HepG2 (cell line): ENCODE measurements around the gene CRABP1. TPM values are rescaled to one million over a fixed set of nuclear protein-coding genes. Genes with fewer than 3 reads are reported as not detected.

Source experiments
- ATAC-seq: fragments of 200-7000 bp; cut with Tn5 transposase; 3 replicates; pipeline ENCODE4 v1.9.1; 2020; ENCODE audit warnings: mild to moderate bottlenecking, moderate library complexity
- BruUV-seq: library from RNA; stranded (reverse); fragments of 400-500 nt; replicated peaks from 2 replicates; lab custom pipeline; 2021; lab: Mats Ljungman, UMichigan
- CTCF ChIA-PET: fragments of 300-600 bp; formaldehyde crosslinking; extraction: SDS; loops from one replicate; lab custom pipeline; 2021; ENCODE audit warnings: low total read pairs, inconsistent platforms, low intra/inter-chr PET ratio; lab: Yijun Ruan, JAX
- POLR2A ChIA-PET: fragments of 350-600 bp; sonication (Branson Sonifier 250); formaldehyde crosslinking; loops from one replicate; lab custom pipeline; 2020; ENCODE audit warnings: antibody characterized with exemption, inconsistent platforms; lab: Yijun Ruan, JAX
- DNase-seq: peaks from one replicate; pipeline ENCODE4 v3.0.0-alpha.2; 2015; ENCODE audit warnings: low spot score
- FAIRE-seq: peaks from 3 replicates; lab custom pipeline; 2011; peaks lifted over from hg19 to GRCh38; lab: Jason Lieb, UNC
- H2AFZ ChIP-seq: one replicate; pipeline ENCODE4 v1.6.1; 2011; ENCODE audit warnings: low read length, inconsistent platforms
- H3K27ac ChIP-seq: fragments of 300-600 bp; 3 replicates; pipeline ENCODE4 v1.8.0; 2011; ENCODE audit warnings: mixed run types, mild to moderate bottlenecking, mixed read lengths, low read length, inconsistent platforms; ENCODE audit not compliant: insufficient read depth; ENCODE audit errors: extremely low read length
- H3K27me3 ChIP-seq, 2 experiments: fragments of 200-600 bp in 1 of 2; 2 replicates in 1 of 2; 3 replicates in 1 of 2; pipeline versions ENCODE4 v1.6.0 to v1.8.0; 2011; ENCODE audit warnings: low read length in 2 of 2, mild to moderate bottlenecking in 2 of 2, moderate library complexity in 2 of 2, inconsistent platforms in 1 of 2; ENCODE audit not compliant: insufficient read depth in 2 of 2, control insufficient read depth in 1 of 2
- H3K36me3 ChIP-seq, 2 experiments: fragments of 200-600 bp in 1 of 2; replicated peaks in 1 of 2; 2 replicates in 1 of 2; 3 replicates in 1 of 2; pipeline versions ENCODE4 v1.5.1 to v1.8.0; 2011; ENCODE audit warnings: low read length in 2 of 2, inconsistent platforms in 1 of 2; ENCODE audit not compliant: insufficient read depth in 2 of 2, control insufficient read depth in 1 of 2
- H3K4me1 ChIP-seq: 2 replicates; pipeline ENCODE4 v1.5.1; 2012; ENCODE audit warnings: low read length, inconsistent platforms; ENCODE audit not compliant: insufficient read depth
- H3K4me2 ChIP-seq: 2 replicates; pipeline ENCODE4 v1.6.0; 2011; ENCODE audit warnings: low read depth, low read length, inconsistent platforms
- H3K4me3 ChIP-seq, 3 experiments: fragments of 200-600 bp in 1 of 3; sonication (generic), shearing (Covaris generic) in 1 of 3; replicated peaks in 1 of 3; 2 replicates each; pipeline ENCODE4 v1.5.1; 2011 to 2016; ENCODE audit warnings: low read length in 3 of 3, inconsistent platforms in 2 of 3, low read depth in 2 of 3, mild to moderate bottlenecking in 2 of 3, control low read depth in 1 of 3, mixed read lengths in 1 of 3; ENCODE audit not compliant: insufficient read depth in 1 of 3
- H3K79me2 ChIP-seq: one replicate; pipeline ENCODE4 v1.6.1; 2011; ENCODE audit warnings: low read length, inconsistent platforms; ENCODE audit not compliant: insufficient read depth
- H3K9ac ChIP-seq: 2 replicates; pipeline ENCODE4 v1.6.0; 2011; ENCODE audit warnings: mild to moderate bottlenecking, low read depth, low read length, inconsistent platforms; ENCODE audit not compliant: insufficient read depth
- H3K9me3 ChIP-seq: 2 replicates; pipeline ENCODE4 v1.5.1; 2012; ENCODE audit warnings: mild to moderate bottlenecking, low read length
- H4K20me1 ChIP-seq: 2 replicates; pipeline ENCODE4 v1.6.0; 2011; ENCODE audit warnings: inconsistent platforms, mild to moderate bottlenecking, low read length, moderate library complexity; ENCODE audit not compliant: insufficient read depth
- KLF15 ChIP-seq: sonication (generic); formaldehyde crosslinking; IDR thresholded peaks from 2 replicates; pipeline ENCODE4 v1.8.1; 2023; ENCODE audit warnings: borderline replicate concordance, mild to moderate bottlenecking, inconsistent platforms, missing genetic modification reagents, mixed read lengths
- MNT ChIP-seq: fragments of 450-650 bp; IDR thresholded peaks from 2 replicates; pipeline ENCODE4 v1.6.1; 2016
- ZNF335 ChIP-seq: sonication (generic); formaldehyde crosslinking; IDR thresholded peaks from 2 replicates; pipeline ENCODE4 v1.4.0; 2020; ENCODE audit warnings: missing genetic modification reagents
- ZNF768 ChIP-seq: sonication (generic); formaldehyde crosslinking; IDR thresholded peaks from 2 replicates; pipeline ENCODE4 v1.4.0; 2020; ENCODE audit warnings: missing genetic modification reagents
- WGBS: methylation state at CpG from one replicate; pipeline ENCODE4 v1.1.6; 2017; ENCODE audit warnings: low lambda C conversion rate; 5-methylcytosine and 5-hydroxymethylcytosine counted together
- in situ Hi-C: cut with HindIII; loops from 2 replicates; pipeline ENCODE4 v1.10.0; 2017; ENCODE audit warnings: low pct_unique_long_range_greater_than_20kb; ENCODE audit not compliant: extremely low pct_ligation_motif_present
- intact Hi-C: fragments of 100-400 bp; cut with micrococcal nuclease; formaldehyde crosslinking; loops from one replicate; pipeline ENCODE4 v1.10.0; 2022; ENCODE audit not compliant: unreplicated experiment
- polyA plus RNA-seq, 8 experiments: library from polyadenylated mRNA; depleted of rRNA in 3 of 8; stranded (reverse) in 7 of 8; unstranded in 1 of 8; fragments of >200 nt; fragmentation: Illumina TruSeq in 4 of 8; extraction: Trizol in 4 of 8; gene quantifications; 2 replicates each; pipeline versions ENCODE4 v1.2.1 to v1.2.3, GENCODE V29; 2011 to 2016; ENCODE audit warnings: low read depth in 4 of 8, missing spikeins in 1 of 8, mixed read lengths in 1 of 8; ENCODE audit not compliant: insufficient read depth in 1 of 8
- total RNA-seq, 5 experiments: library from RNA; depleted of rRNA; stranded (reverse); fragments of >200 nt; fragmentation: Illumina TruSeq; extraction: Trizol; gene quantifications; 2 replicates each; pipeline ENCODE4 v1.2.3, GENCODE V29; 2016; ENCODE audit warnings: low read depth in 1 of 5

Gene CRABP1
- total and polyA plus RNA-seq, 2 of the 13 experiments (the other 11 are each of a cell fraction or from before 2014, with no cell fraction given), result not detected

- Histone ChIP-seq H3K36me3 (no peaks in the 10 kb centered on the region), H3K9me3 (no peaks in the 10 kb centered on the region), H3K27me3 (peaks cover 2 to 24% of the 10 kb centered on the region in 2 experiments; a peak in 2 of 5 replicates), H2AFZ (no peak overlapping the region), H3K27ac (no peak overlapping the region), H3K4me1 (0 out of 2 replicates have a peak, but pooled peaks cover 6% of the 10 kb centered on the region), H3K79me2 (no peaks in the 10 kb centered on the region), H3K4me3 (no peak overlapping the region), H3K9ac (no peak overlapping the region), H4K20me1 (no peaks in the 10 kb centered on the region), H3K4me2 (no peak overlapping the region; the same call in 1 of the 2 replicates)
- peak; percentile 30; the same call in 1 of the 2 replicates for TF ChIP-seq MNT
- TF ChIP-seq KLF15, result no peak
- ChIA-PET CTCF (no interaction called here), POLR2A (no interaction called here)
- intact Hi-C loops, result no loop called here
- no TSS peak for BruUV-seq
- no peak for ATAC-seq
- WGBS, result 55% methylated on average over 13 of the region's 19 CpGs
- FAIRE-seq, result no peak
- in situ Hi-C loops, result no loop called here
- DNase-seq, result no peak
Measured at GRCh38 chr15:78322724-78323521, 17.2 kb upstream of the CRABP1 start.

GRCh38 chr15:78323693-78324092, 16.5 kb upstream of the CRABP1 start:
- WGBS, result 55% methylated on average over 3 of the region's 7 CpGs
- Histone ChIP-seq H2AFZ (no peak overlapping the region), H3K9ac (no peak overlapping the region), H4K20me1 (no peaks in the 10 kb centered on the region), H3K9me3 (no peaks in the 10 kb centered on the region), H3K79me2 (no peaks in the 10 kb centered on the region), H3K4me2 (no peak overlapping the region), H3K27ac (no peak overlapping the region), H3K36me3 (no peaks in the 10 kb centered on the region), H3K4me3 (no peak overlapping the region), H3K27me3 (peaks cover 2 to 24% of the 10 kb centered on the region in 2 experiments; a peak in 2 of 5 replicates), H3K4me1 (0 out of 2 replicates have a peak, but pooled peaks cover 6% of the 10 kb centered on the region)
- TF ChIP-seq ZNF335 (CRISPR knock-in tag), result no peak
- TF ChIP-seq ZNF768, result peak; percentile 96
- BruUV-seq, result no TSS peak
- in situ Hi-C loops (no loop called here), intact Hi-C loops (no loop called here)
- POLR2A ChIA-PET, result no interaction called here
- CTCF ChIA-PET, result no interaction called here
- DNase-seq (no peak), ATAC-seq (no peak), FAIRE-seq (no peak)
